ENCODE results near the gene RNU6-1.

RNU6-1 gene

DNA sequence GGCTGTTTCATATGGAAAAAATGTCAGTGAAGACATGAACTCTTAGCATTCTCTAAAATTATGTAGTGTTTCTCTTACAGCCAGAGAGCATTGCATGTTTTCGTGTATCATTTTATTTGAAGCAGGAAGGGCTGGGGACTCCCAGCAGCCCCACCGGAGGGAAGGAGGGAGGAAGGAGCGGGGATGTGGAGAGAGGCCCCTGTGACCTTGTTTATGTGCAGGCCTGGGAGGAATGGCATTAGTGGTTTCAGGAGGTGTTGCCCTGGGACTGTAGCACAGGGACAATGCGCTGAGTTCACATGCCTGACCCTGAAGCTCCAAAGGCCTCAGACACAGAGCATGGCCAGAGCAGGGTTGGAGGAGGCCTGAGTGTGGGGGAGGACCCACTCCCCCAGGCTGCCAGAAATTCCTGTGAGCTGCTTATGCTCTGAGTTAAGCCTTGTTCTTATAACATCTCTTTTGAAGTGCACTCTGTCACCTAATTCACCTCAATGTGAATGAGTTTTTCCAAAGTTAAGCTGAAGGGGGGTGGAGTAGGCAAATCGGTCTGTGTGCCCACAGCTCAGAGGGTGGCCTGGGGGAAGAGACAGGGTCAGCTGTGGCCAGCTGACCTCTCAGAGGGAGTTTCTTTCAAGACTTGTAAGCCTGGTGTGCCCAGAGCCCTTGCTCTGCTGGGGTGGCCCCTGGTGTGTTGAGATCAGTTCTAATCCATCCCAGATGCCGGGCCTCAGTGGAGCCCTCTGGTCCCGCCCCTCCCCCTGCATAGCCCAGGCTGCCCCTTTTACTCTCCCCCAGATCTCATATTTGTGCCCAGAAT is 3.9 kb upstream of the RNU6-1 start:
- H3K9me3 ChIP-seq (ENCODE audit: control insufficient read depth in 2 of 2, low read length in 2 of 2): no peaks in the 10 kb centered on the region
- H3K9ac ChIP-seq (ENCODE audit: low read depth in 1 of 2, low read length in 2 of 2): no peak overlapping the region
- H3K4me1 ChIP-seq (ENCODE audit: control insufficient read depth in 2 of 2, insufficient read depth in 2 of 2, low read length in 2 of 2): peaks cover 10 to 11% of the 10 kb centered on the region in 2 donors
- H3K27me3 ChIP-seq (ENCODE audit: control insufficient read depth in 2 of 2, insufficient read depth in 2 of 2, low read length in 2 of 2): no peaks in the 10 kb centered on the region
- no peak overlapping the region for H3K4me3 ChIP-seq (ENCODE audit: low read length in 2 of 2)
- H3K36me3 ChIP-seq (ENCODE audit: control insufficient read depth in 2 of 2, insufficient read depth in 2 of 2, low read length in 2 of 2): no peaks in the 10 kb centered on the region
- H3K27ac ChIP-seq (ENCODE audit: low read depth in 2 of 2, low read length in 2 of 2): no peak overlapping the region

DNA sequence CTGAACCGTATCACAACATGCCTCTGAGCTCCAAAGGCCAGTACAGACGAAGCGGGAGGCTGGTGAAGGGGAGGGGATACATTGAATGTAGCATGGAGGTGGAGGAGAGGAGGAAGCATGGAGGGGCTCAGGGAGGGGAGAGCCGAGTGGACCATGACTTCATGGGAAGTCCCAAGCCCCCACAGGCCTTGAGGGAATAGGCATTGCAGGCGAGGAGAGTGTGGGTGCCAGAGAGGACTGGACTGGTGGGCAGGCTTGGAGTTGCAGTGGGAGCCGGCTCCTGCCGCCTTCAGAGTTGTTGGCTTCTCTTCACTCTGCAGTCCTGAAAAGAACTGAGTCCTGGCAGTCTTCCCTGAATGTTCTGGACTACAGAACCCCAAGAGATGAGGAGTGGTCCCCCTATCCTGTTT is 3.3 kb upstream of the RNU6-1 start:
- Histone ChIP-seq H3K27me3 (ENCODE audit: control insufficient read depth in 2 of 2, insufficient read depth in 2 of 2, low read length in 2 of 2) (no peaks in the 10 kb centered on the region), H3K36me3 (ENCODE audit: control insufficient read depth in 2 of 2, insufficient read depth in 2 of 2, low read length in 2 of 2) (no peaks in the 10 kb centered on the region), H3K4me1 (ENCODE audit: control insufficient read depth in 2 of 2, insufficient read depth in 2 of 2, low read length in 2 of 2) (peaks cover 12 to 14% of the 10 kb centered on the region in 2 donors), H3K9me3 (ENCODE audit: control insufficient read depth in 2 of 2, low read length in 2 of 2) (no peaks in the 10 kb centered on the region), H3K9ac (ENCODE audit: low read depth in 1 of 2, low read length in 2 of 2) (no peak overlapping the region), H3K4me3 (ENCODE audit: low read length in 2 of 2) (no peak overlapping the region), H3K27ac (ENCODE audit: low read depth in 2 of 2, low read length in 2 of 2) (no peak overlapping the region)

DNA sequence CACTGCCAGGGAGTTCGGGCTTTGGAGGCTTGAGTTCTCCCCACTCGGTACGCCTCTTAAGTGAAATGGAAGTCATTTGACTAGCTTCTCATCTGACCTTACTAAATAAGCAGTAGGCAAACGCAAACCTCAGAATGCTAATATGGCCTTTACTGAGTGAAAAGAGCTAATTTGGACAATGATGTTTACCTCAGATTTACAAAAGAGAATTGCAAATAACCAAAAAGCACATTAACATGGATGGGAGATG is 1.6 kb upstream of the RNU6-1 start:
- Histone ChIP-seq H3K27ac (ENCODE audit: low read depth in 2 of 2, low read length in 2 of 2) (peak overlapping the region in 1 of 2 donors; percentile 98), H3K36me3 (ENCODE audit: control insufficient read depth in 2 of 2, insufficient read depth in 2 of 2, low read length in 2 of 2) (no peaks in the 10 kb centered on the region), H3K4me3 (ENCODE audit: low read length in 2 of 2) (peak overlapping the region; percentile 82 to 96), H3K27me3 (ENCODE audit: control insufficient read depth in 2 of 2, insufficient read depth in 2 of 2, low read length in 2 of 2) (no peaks in the 10 kb centered on the region), H3K9me3 (ENCODE audit: control insufficient read depth in 2 of 2, low read length in 2 of 2) (no peaks in the 10 kb centered on the region), H3K4me1 (ENCODE audit: control insufficient read depth in 2 of 2, insufficient read depth in 2 of 2, low read length in 2 of 2) (peaks cover 12 to 14% of the 10 kb centered on the region in 2 donors), H3K9ac (ENCODE audit: low read depth in 1 of 2, low read length in 2 of 2) (peak overlapping the region; percentile 28 to 90)

DNA sequence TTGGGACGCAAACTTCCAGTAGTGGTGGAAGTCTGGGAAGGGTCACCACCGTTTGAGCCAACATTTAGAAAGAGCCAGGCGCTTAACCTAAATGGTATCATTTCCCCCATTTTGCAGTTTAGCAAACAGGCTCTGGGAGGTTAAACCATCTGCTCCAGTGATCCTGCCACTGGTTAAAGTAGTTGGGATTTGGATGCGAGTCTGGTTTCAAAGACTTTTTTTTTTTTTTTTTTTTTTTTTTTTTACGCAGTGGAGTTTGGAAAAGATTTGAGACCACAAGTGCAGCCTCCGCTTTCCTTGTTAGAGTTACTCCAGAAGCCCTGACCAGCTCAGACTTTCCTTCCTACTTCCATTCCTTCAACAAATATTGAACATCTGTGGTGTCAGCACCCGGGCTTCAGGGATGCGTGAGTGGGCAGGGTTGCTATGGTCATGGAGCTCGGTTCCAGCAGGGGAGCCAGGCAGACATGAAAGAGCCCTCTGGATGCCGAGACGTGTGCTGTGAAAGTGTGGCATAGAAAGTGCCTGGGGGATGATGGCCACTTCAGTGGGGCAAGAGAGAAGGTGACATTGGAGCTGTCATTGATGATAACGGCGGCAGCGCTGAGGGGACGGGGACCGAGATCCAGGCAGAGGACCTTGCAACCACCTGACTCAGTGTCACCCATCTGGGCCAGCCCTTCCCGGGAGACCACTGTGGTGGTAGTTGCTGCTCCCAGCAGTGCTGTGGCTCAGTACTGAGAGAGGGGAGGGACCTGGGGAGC is 1.1 kb upstream of the RNU6-1 start:
- H3K4me1 ChIP-seq (ENCODE audit: control insufficient read depth in 2 of 2, insufficient read depth in 2 of 2, low read length in 2 of 2): peaks cover 15 to 16% of the 10 kb centered on the region in 2 donors
- peak overlapping the region; percentile 90 to 98 for H3K27ac ChIP-seq (ENCODE audit: low read depth in 2 of 2, low read length in 2 of 2)
- peaks cover 3 to 4% of the 10 kb centered on the region in 2 donors for H3K27me3 ChIP-seq (ENCODE audit: control insufficient read depth in 2 of 2, insufficient read depth in 2 of 2, low read length in 2 of 2)
- no peaks in the 10 kb centered on the region for H3K9me3 ChIP-seq (ENCODE audit: control insufficient read depth in 2 of 2, low read length in 2 of 2)
- peak overlapping the region; percentile 82 to 96 for H3K4me3 ChIP-seq (ENCODE audit: low read length in 2 of 2)
- H3K9ac ChIP-seq (ENCODE audit: low read depth in 1 of 2, low read length in 2 of 2): peak overlapping the region; percentile 90 to 94
- H3K36me3 ChIP-seq (ENCODE audit: control insufficient read depth in 2 of 2, insufficient read depth in 2 of 2, low read length in 2 of 2): no peaks in the 10 kb centered on the region

DNA sequence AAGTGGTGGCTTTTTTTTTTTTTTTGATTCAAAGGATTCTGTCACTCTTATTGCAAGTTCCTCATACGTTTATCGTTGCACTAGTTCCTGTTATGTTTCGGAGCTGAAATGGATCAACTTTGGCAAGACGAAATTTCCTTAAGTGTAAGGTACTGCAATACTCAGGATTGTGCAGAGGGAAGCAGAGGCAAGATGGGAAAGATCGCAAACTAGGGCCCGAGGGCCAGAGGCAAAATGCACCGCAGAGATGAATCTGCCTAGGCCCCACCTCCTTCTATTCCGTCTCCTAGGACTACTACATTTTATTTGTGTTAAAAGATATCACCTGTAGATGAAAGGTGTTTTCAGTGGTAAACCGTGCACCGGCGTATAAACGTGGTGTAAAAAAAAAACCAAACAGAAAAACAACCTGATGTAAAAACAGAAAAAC is 331 bp downstream of the RNU6-1 start:
- Histone ChIP-seq H3K36me3 (ENCODE audit: control insufficient read depth in 2 of 2, insufficient read depth in 2 of 2, low read length in 2 of 2) (no peaks in the 10 kb centered on the region), H3K9me3 (ENCODE audit: control insufficient read depth in 2 of 2, low read length in 2 of 2) (no peaks in the 10 kb centered on the region), H3K27me3 (ENCODE audit: control insufficient read depth in 2 of 2, insufficient read depth in 2 of 2, low read length in 2 of 2) (peaks cover 16 to 18% of the 10 kb centered on the region in 2 donors), H3K9ac (ENCODE audit: low read depth in 1 of 2, low read length in 2 of 2) (peak overlapping the region; percentile 90 to 94), H3K4me1 (ENCODE audit: control insufficient read depth in 2 of 2, insufficient read depth in 2 of 2, low read length in 2 of 2) (peaks cover 24 to 27% of the 10 kb centered on the region in 2 donors), H3K27ac (ENCODE audit: low read depth in 2 of 2, low read length in 2 of 2) (peak overlapping the region; percentile 90 to 98), H3K4me3 (ENCODE audit: low read length in 2 of 2) (peak overlapping the region; percentile 82 to 96)

DNA sequence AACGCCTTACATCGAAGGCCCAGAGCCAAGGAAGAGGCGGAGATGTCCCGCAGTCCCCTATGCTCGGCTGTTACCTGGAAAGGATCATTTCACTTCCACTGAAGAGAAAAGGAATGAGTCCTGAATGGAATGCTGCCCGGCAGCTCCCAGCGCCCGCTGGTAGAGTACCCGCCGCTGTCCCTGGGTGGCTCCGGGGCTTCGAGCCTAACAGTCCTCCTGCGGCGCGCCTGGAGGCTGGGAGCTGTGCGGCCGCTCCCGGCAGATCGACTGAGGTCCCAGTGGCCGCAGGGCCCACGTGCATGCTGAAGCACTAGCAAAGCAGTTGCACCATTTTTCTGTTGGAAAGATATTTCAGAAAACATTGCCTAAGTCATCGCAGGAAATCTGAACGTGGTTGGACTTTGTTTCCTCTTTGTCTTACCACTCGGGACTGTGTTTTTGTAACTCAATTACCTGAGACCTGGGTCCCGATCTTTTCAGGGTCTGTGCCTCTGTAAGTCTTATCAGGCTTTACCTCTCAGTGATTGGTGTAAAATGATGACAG is 984 bp downstream of the RNU6-1 start:
- Histone ChIP-seq H3K9ac (ENCODE audit: low read depth in 1 of 2, low read length in 2 of 2) (peak overlapping the region; percentile 43 to 94), H3K36me3 (ENCODE audit: control insufficient read depth in 2 of 2, insufficient read depth in 2 of 2, low read length in 2 of 2) (no peaks in the 10 kb centered on the region), H3K27ac (ENCODE audit: low read depth in 2 of 2, low read length in 2 of 2) (peak overlapping the region in 1 of 2 donors; percentile 2), H3K4me3 (ENCODE audit: low read length in 2 of 2) (peak overlapping the region; percentile 31 to 96), H3K9me3 (ENCODE audit: control insufficient read depth in 2 of 2, low read length in 2 of 2) (no peaks in the 10 kb centered on the region), H3K4me1 (ENCODE audit: control insufficient read depth in 2 of 2, insufficient read depth in 2 of 2, low read length in 2 of 2) (peaks cover 29 to 32% of the 10 kb centered on the region in 2 donors), H3K27me3 (ENCODE audit: control insufficient read depth in 2 of 2, insufficient read depth in 2 of 2, low read length in 2 of 2) (peaks cover 20 to 24% of the 10 kb centered on the region in 2 donors)

DNA sequence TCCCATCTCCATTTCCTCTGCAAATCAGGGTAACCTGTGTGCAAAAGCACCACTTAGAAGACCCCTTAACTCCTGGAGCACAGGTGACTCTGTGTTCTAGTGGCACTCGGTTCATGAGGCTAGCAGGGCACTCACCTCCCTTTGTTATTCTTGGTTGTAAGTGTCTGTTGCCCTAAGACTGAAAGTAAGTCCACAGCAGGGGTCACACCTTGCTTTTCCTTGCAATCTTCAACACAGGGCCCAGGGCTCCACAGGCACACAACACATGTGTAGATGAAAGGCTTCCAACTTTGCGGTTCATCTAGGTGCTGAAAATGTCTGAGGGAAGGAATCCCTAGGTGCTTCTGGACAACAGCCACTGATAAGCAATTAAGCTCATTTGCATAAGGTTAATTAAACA is 2.9 kb downstream of the RNU6-1 start:
- H3K4me1 ChIP-seq (ENCODE audit: control insufficient read depth in 2 of 2, insufficient read depth in 2 of 2, low read length in 2 of 2): peaks cover 43% of the 10 kb centered on the region in 2 donors

DNA sequence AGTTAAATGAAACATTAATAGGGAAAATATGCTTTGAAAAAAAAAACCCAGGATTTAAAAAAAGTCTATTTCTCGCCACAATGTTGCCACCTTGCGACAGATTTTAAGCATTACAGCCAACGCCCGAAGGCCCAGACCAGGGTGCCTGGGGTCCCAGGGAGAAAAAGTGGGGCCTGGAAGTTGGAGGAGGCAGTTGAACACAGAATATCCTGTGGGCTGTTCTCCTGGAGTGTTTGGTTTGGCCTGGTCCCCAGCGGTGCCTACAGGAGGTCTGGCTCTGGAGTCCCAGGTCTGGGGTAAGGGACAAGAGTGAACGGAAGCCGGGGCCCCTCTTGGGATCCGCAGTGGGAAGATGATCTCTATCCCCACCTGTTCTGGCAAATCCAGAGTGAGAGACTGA is 3.4 kb downstream of the RNU6-1 start:
- H3K9ac ChIP-seq (ENCODE audit: low read depth in 1 of 2, low read length in 2 of 2): no peak overlapping the region
- H3K4me3 ChIP-seq (ENCODE audit: low read length in 2 of 2): peak overlapping the region in 1 of 2 donors; percentile 57
- H3K4me1 ChIP-seq (ENCODE audit: control insufficient read depth in 2 of 2, insufficient read depth in 2 of 2, low read length in 2 of 2): peaks cover 42 to 43% of the 10 kb centered on the region in 2 donors
- no peaks in the 10 kb centered on the region for H3K9me3 ChIP-seq (ENCODE audit: control insufficient read depth in 2 of 2, low read length in 2 of 2)
- peaks cover 42 to 46% of the 10 kb centered on the region in 2 donors for H3K27me3 ChIP-seq (ENCODE audit: control insufficient read depth in 2 of 2, insufficient read depth in 2 of 2, low read length in 2 of 2)
- no peak overlapping the region for H3K27ac ChIP-seq (ENCODE audit: low read depth in 2 of 2, low read length in 2 of 2)
- no peaks in the 10 kb centered on the region for H3K36me3 ChIP-seq (ENCODE audit: control insufficient read depth in 2 of 2, insufficient read depth in 2 of 2, low read length in 2 of 2)

More for the DNA sequence above, 2.9 kb downstream of the RNU6-1 start:
- Histone ChIP-seq H3K36me3 (ENCODE audit: control insufficient read depth in 2 of 2, insufficient read depth in 2 of 2, low read length in 2 of 2) (no peaks in the 10 kb centered on the region), H3K4me3 (ENCODE audit: low read length in 2 of 2) (no peak overlapping the region), H3K27me3 (ENCODE audit: control insufficient read depth in 2 of 2, insufficient read depth in 2 of 2, low read length in 2 of 2) (peaks cover 39 to 42% of the 10 kb centered on the region in 2 donors), H3K9ac (ENCODE audit: low read depth in 1 of 2, low read length in 2 of 2) (no peak overlapping the region), H3K9me3 (ENCODE audit: control insufficient read depth in 2 of 2, low read length in 2 of 2) (no peaks in the 10 kb centered on the region), H3K27ac (ENCODE audit: low read depth in 2 of 2, low read length in 2 of 2) (no peak overlapping the region)

DNA sequence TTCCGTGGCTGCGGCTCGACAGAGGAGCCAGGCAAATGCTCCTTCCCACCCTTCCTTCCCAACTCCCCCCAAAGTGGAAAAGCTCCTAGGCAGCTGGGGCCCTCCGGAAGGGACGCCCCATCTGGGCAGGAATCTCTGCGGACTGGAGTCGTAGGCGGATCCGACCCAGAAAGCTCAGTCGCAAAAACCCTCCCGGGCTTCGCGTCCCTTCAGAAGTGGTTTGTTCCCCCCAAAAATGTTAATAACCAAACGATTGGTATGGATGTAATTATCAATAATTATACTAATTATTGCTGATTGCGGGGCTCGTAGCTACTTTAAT is 3.8 kb downstream of the RNU6-1 start:
- Histone ChIP-seq H3K4me1 (ENCODE audit: control insufficient read depth in 2 of 2, insufficient read depth in 2 of 2, low read length in 2 of 2) (peaks cover 38 to 40% of the 10 kb centered on the region in 2 donors), H3K9ac (ENCODE audit: low read depth in 1 of 2, low read length in 2 of 2) (peak overlapping the region; percentile 14 to 36)

More for the DNA sequence above, 3.8 kb downstream of the RNU6-1 start:
- H3K9me3 ChIP-seq (ENCODE audit: control insufficient read depth in 2 of 2, low read length in 2 of 2): no peaks in the 10 kb centered on the region
- H3K4me3 ChIP-seq (ENCODE audit: low read length in 2 of 2): peak overlapping the region; percentile 37 to 57
- H3K36me3 ChIP-seq (ENCODE audit: control insufficient read depth in 2 of 2, insufficient read depth in 2 of 2, low read length in 2 of 2): no peaks in the 10 kb centered on the region
- H3K27me3 ChIP-seq (ENCODE audit: control insufficient read depth in 2 of 2, insufficient read depth in 2 of 2, low read length in 2 of 2): peaks cover 46 to 49% of the 10 kb centered on the region in 2 donors
- H3K27ac ChIP-seq (ENCODE audit: low read depth in 2 of 2, low read length in 2 of 2): no peak overlapping the region
